Heart left ventricle (tissue), 13 donors: ENCODE results near the gene DCTN1.

Experiments
- CTCF ChIP-seq, 12 donors: fragments of 200-600 bp; sonication (generic) in 4 of 12; IDR thresholded peaks; one replicate each; pipeline versions ENCODE4 v1.5.0 to v1.8.0; 2018 to 2022; ENCODE audit warnings: antibody characterized with exemption in 12 of 12, mild to moderate bottlenecking in 5 of 12
- POLR2A ChIP-seq, 2 donors: fragments of 450-650 bp; IDR thresholded peaks; one replicate each; pipeline ENCODE4 v1.6.1; 2017; ENCODE audit warnings: antibody characterized with exemption in 2 of 2, mild to moderate bottlenecking in 2 of 2, moderate library complexity in 2 of 2
- donor health status: ischemic (EF 13 %, LVEDD 7.1; RV severe dilation, severe dysfunction).
- donor health status: DM: no; HTN: yes; CAD: no.
- donor health status: DM: no; HTN: no; CAD: no.
- donor health status: ischemic (EF 25% LVEDD 6.9; RV normal size, moderate dysfunction).
- donor health status: ischemic (EF 25% LVEDD 5.7; RV mildly dilated, moderate dysfunction).
- donor health status: ischemic (EF 35%, LVEDD 5.7; RV mildly dilated, moderate dysfunction).
- donor health status: nonischemic (EF 11% LVEDD 7.7; RV severe dilation, severe dysfunction).
- donor health status: DM: yes; HTN: yes; CAD: no.
- donor health status: PGD.
- donor health status: ischemic (EF 29% LVEDD 5.4; RV normal size, mild dysfunction).
- donor health status: nonischemic (EF 23%, LVEDD 6.1; RV moderate dilation, normal function).

DNA sequence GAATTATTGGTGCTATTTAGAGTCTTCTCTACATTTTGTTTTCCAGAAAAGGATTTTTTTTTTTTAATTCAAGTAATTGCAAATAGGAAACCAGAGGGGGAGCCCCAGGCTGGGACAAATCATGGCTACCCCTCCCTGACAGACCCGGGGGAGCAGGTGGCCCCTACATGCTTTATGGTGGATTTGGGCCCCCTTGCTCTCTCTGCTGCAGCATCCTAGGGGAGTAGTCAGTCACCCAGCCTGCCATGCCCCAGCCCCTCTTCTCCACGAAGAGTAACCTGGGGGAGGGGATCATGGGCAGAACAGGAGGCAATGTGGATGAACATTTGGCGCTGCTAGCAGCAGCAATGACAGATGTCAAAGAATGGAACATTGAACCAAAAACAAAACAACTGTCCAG lies 36.7 kb upstream of the DCTN1 start:
- TF ChIP-seq POLR2A (IDR thresholded peaks at IDR 0.05) (no peak), CTCF (IDR thresholded peaks at IDR 0.05) (peak in 3 of 12 donors; percentile 4 to 12 (median 8))
